HG03442 (cell line): ENCODE data around the gene HMGCL.
"Not testable (repeated sequence)": the region's sequence is repeated elsewhere in the genome, so short reads cannot be mapped to it uniquely, and the experiment has no call there.

Experiments used
- ATAC-seq: cut with Tn5 transposase; IDR thresholded peaks from one replicate; pipeline ENCODE4 v1.9.1; 2021; ENCODE audit warnings: mild to moderate bottlenecking, moderate library complexity; ENCODE audit not compliant: unreplicated experiment

Gene HMGCL

GRCh38 chr1:23799570-23800399 lies 25.4 kb downstream of the HMGCL start:
- peak; percentile 7 for ATAC-seq

- ATAC-seq, result no peak
Measured at GRCh38 chr1:23799255-23799569, 26.0 kb downstream of the HMGCL start.

GRCh38 chr1:23798662-23799142 lies 26.5 kb downstream of the HMGCL start:
- no peak for ATAC-seq

GRCh38 chr1:23797478-23798448 lies 27.5 kb downstream of the HMGCL start:
- ATAC-seq, result no peak

- no peak for ATAC-seq
Measured at GRCh38 chr1:23796466-23797271, 28.6 kb downstream of the HMGCL start.

GRCh38 chr1:23795676-23796465 lies 29.4 kb downstream of the HMGCL start:
- ATAC-seq, result no peak

- not testable (repeated sequence) for ATAC-seq
Measured at GRCh38 chr1:23794732-23795182, 30.5 kb downstream of the HMGCL start.

- no peak for ATAC-seq
Measured at GRCh38 chr1:23793861-23794731, 31.1 kb downstream of the HMGCL start.

GRCh38 chr1:23793018-23793781 lies 32.0 kb downstream of the HMGCL start:
- ATAC-seq, result no peak

GRCh38 chr1:23792151-23792945 lies 32.9 kb downstream of the HMGCL start:
- no peak for ATAC-seq

- no peak for ATAC-seq
Measured at GRCh38 chr1:23791516-23792047, 33.6 kb downstream of the HMGCL start.

GRCh38 chr1:23790696-23791515 lies 34.3 kb downstream of the HMGCL start, which contains the start of gene LYPLA2:
Gene LYPLA2, plus strand, starts transcription at chr1:23791145. Its CDS starts 1,538 bp downstream, at chr1:23792683.
- ATAC-seq, result peak; percentile 84

- ATAC-seq, result no peak
Measured at GRCh38 chr1:23788695-23789094, 36.5 kb downstream of the HMGCL start.

GRCh38 chr1:23787701-23788100 lies 37.5 kb downstream of the HMGCL start:
- no peak for ATAC-seq

- ATAC-seq, result no peak
Measured at GRCh38 chr1:23784846-23785245, 40.4 kb downstream of the HMGCL start.

GRCh38 chr1:23783141-23783540 lies 42.1 kb downstream of the HMGCL start:
- ATAC-seq, result not testable (repeated sequence)
